Progenitor cell of endocrine pancreas (in vitro differentiated cells): Measurements from ENCODE around the gene NUP153. TPM values are rescaled to one million over a fixed set of nuclear protein-coding genes. Genes with fewer than 3 reads are reported as not detected.
A peak's percentile ranks its signal among the peaks of the same experiment; 100 is the strongest.

Experiments
- DNase-seq: peaks from one replicate; pipeline ENCODE4 v3.0.0; 2021; ENCODE audit warnings: low spot score; ENCODE audit not compliant: unreplicated experiment
- H3K27ac Mint-ChIP-seq: 2 replicates; pipeline ENCODE4 v1.8.0; 2021; ENCODE audit warnings: mild to moderate bottlenecking, moderate library complexity, mixed read lengths
- H3K27me3 Mint-ChIP-seq: 2 replicates; pipeline ENCODE4 v1.8.0; 2021; ENCODE audit warnings: mixed read lengths
- H3K36me3 Mint-ChIP-seq: 2 replicates; pipeline ENCODE4 v1.8.0; 2022; ENCODE audit warnings: mixed read lengths; ENCODE audit not compliant: insufficient read depth
- H3K4me1 Mint-ChIP-seq: 2 replicates; pipeline ENCODE4 v1.8.0; 2021; ENCODE audit warnings: low read depth, mixed read lengths
- H3K4me3 Mint-ChIP-seq: 2 replicates; pipeline ENCODE4 v1.8.0; 2021; ENCODE audit warnings: low read depth, mild to moderate bottlenecking, moderate library complexity, mixed read lengths
- H3K9me3 Mint-ChIP-seq: 2 replicates; pipeline ENCODE4 v1.8.0; 2021; ENCODE audit warnings: low read depth, mixed read lengths
- CTCF ChIP-seq: fragments of 200-600 bp; sonication (generic); IDR thresholded peaks from one replicate; pipeline ENCODE4 v1.5.0; 2021; ENCODE audit warnings: antibody characterized with exemption, mild to moderate bottlenecking; ENCODE audit not compliant: unreplicated experiment
- total RNA-seq: library from RNA; stranded (reverse); gene quantifications from 2 replicates; pipeline ENCODE4 v1.2.1, GENCODE V29; 2021

The NUP153 gene
- total RNA-seq, 1 donor from 2014 or later = 50.3 TPM

GRCh38 chr6:17656092-17656491 lies 50.6 kb downstream of the NUP153 start:
- peaks cover 29% of the 10 kb centered on the region for H3K36me3 Mint-ChIP-seq
- H3K4me1 Mint-ChIP-seq = no peaks in the 10 kb centered on the region
- H3K4me3 Mint-ChIP-seq = no peak overlapping the region
- no peaks in the 10 kb centered on the region for H3K9me3 Mint-ChIP-seq
- H3K27ac Mint-ChIP-seq = no peak overlapping the region
- TF ChIP-seq CTCF = no peak
- no peaks in the 10 kb centered on the region for H3K27me3 Mint-ChIP-seq
- no peak for DNase-seq

- Mint-ChIP-seq H3K27me3 (no peaks in the 10 kb centered on the region), H3K27ac (peak overlapping the region; percentile 34), H3K9me3 (no peaks in the 10 kb centered on the region), H3K4me3 (no peak overlapping the region), H3K4me1 (peaks cover 11% of the 10 kb centered on the region), H3K36me3 (peaks cover 29% of the 10 kb centered on the region)
- no peak for DNase-seq
- TF ChIP-seq CTCF = no peak
Observed at GRCh38 chr6:17653198-17653882, 53.4 kb downstream of the NUP153 start.

DNA sequence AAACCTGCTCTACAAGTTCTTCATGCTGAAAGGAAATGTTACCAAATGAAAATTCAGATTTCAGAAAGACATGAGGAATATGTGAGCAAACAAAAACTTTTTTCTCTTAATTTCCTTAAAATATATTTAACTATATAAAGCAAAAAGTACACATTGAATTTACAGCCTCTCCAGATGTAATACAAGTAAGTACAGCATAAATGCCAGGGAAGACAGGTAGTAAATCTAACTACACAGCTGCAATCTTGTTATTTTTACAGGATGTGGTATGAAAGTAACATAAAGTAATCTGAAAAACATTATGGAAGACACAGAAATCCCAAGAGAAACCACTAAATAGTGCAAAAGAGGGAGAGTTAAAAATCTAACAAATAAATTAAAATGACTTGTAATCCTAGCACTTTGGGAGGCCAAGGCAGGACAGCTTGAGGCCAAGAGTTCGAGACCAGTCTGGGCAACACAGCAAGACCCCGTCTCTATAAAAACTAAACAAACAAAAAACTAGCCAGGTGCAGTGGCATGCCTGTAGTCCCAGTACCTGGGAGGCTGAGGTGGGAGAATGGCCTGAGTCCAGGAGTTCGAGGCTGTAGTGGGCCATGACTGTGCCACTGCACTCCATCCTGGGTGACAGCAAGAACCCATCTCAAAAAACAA lies 55.9 kb downstream of the NUP153 start:
- Mint-ChIP-seq H3K4me3 (no peak overlapping the region), H3K4me1 (peaks cover 11% of the 10 kb centered on the region), H3K27me3 (no peaks in the 10 kb centered on the region), H3K36me3 (peaks cover 24% of the 10 kb centered on the region), H3K27ac (no peak overlapping the region), H3K9me3 (no peaks in the 10 kb centered on the region)
- no peak for TF ChIP-seq CTCF
- no peak for DNase-seq

GRCh38 chr6:17648745-17649144 lies 58.0 kb downstream of the NUP153 start:
- TF ChIP-seq CTCF = no peak
- H3K27me3 Mint-ChIP-seq = no peaks in the 10 kb centered on the region
- no peak overlapping the region for H3K27ac Mint-ChIP-seq
- no peak for DNase-seq
- H3K4me1 Mint-ChIP-seq = peaks cover 11% of the 10 kb centered on the region
- peaks cover 29% of the 10 kb centered on the region for H3K36me3 Mint-ChIP-seq
- H3K4me3 Mint-ChIP-seq = no peak overlapping the region
- no peaks in the 10 kb centered on the region for H3K9me3 Mint-ChIP-seq

DNA sequence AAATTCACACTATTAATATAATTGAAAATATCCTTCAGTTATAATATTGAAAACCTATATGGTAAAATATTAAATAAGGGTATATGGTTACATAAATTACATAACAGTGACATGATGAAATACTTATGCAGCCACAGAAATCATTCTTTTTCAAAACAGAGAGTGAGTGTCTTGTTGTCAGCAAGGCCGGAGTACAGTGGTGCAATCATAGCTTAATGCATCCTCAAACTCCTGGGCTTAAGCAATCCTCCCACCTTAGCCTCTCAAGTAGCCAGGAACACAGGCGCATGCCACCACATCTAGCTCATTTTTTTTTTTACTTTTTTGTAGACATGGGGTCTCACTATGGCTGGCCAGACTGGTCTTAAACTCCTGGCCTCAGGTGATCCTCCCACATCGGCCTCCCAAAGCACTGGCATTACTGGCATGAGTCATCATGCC lies 66.2 kb downstream of the NUP153 start:
- Mint-ChIP-seq H3K27me3 (no peaks in the 10 kb centered on the region), H3K9me3 (peaks cover 3% of the 10 kb centered on the region), H3K4me1 (no peaks in the 10 kb centered on the region), H3K36me3 (peaks cover 42% of the 10 kb centered on the region), H3K27ac (no peak overlapping the region), H3K4me3 (no peak overlapping the region)
- TF ChIP-seq CTCF = no peak
- DNase-seq = no peak
